GM10248 (cell line): ENCODE results near the gene WDR37.

Experiments
- CTCF ChIA-PET: fragments of 300-600 bp; sonication (Branson Sonifier 250); formaldehyde crosslinking; extraction: SDS; loops from one replicate; lab custom pipeline; 2021; ENCODE audit warnings: antibody characterized with exemption; lab: Yijun Ruan, JAX
- POLR2A ChIA-PET: fragments of 350-650 bp; sonication (Branson Sonifier 250); formaldehyde crosslinking; extraction: SDS; loops from one replicate; lab custom pipeline; 2020; ENCODE audit warnings: antibody characterized with exemption; lab: Yijun Ruan, JAX
- DNase-seq: peaks from one replicate; pipeline ENCODE4 v3.0.0; 2012; ENCODE audit errors: extremely low spot score
- TF ChIP-seq, protein P1 (sequence below): IDR thresholded peaks from 2 replicates; pipeline ENCODE4 v1.5.1; 2012; ENCODE audit warnings: mild to moderate bottlenecking, low read depth; ENCODE audit errors: extremely low read depth, missing control alignments, control extremely low read depth

The WDR37 gene

DNA sequence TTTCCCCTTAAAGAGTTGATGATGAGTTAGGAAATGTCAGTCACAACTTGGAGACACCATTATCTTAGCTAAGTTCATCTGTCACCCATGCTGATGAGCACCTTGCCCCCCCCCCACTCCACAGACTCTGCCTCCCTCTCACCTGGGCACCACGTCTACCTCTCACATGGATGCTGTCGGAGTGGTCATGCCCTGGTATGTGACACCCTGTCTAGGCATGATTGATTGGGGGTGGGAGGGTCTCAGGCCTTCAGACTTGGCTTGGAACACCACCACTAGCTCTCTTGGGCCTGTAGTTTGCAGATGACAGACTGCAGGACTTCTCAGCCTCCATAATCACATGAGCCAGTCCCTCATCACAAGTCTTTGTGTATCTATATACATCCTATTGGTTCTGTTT, 78.0 kb downstream of the WDR37 start:
- TF ChIP-seq, protein P1, sequence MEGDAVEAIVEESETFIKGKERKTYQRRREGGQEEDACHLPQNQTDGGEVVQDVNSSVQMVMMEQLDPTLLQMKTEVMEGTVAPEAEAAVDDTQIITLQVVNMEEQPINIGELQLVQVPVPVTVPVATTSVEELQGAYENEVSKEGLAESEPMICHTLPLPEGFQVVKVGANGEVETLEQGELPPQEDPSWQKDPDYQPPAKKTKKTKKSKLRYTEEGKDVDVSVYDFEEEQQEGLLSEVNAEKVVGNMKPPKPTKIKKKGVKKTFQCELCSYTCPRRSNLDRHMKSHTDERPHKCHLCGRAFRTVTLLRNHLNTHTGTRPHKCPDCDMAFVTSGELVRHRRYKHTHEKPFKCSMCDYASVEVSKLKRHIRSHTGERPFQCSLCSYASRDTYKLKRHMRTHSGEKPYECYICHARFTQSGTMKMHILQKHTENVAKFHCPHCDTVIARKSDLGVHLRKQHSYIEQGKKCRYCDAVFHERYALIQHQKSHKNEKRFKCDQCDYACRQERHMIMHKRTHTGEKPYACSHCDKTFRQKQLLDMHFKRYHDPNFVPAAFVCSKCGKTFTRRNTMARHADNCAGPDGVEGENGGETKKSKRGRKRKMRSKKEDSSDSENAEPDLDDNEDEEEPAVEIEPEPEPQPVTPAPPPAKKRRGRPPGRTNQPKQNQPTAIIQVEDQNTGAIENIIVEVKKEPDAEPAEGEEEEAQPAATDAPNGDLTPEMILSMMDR, result no peak
- no peak for DNase-seq
- CTCF ChIA-PET, result no interaction called here

GRCh38 chr10:1136268-1136667, 80.1 kb downstream of the WDR37 start:
- TF ChIP-seq, protein P1, result no peak

More for the DNA sequence above, 78.0 kb downstream of the WDR37 start:
- POLR2A ChIA-PET, result no interaction called here

DNA sequence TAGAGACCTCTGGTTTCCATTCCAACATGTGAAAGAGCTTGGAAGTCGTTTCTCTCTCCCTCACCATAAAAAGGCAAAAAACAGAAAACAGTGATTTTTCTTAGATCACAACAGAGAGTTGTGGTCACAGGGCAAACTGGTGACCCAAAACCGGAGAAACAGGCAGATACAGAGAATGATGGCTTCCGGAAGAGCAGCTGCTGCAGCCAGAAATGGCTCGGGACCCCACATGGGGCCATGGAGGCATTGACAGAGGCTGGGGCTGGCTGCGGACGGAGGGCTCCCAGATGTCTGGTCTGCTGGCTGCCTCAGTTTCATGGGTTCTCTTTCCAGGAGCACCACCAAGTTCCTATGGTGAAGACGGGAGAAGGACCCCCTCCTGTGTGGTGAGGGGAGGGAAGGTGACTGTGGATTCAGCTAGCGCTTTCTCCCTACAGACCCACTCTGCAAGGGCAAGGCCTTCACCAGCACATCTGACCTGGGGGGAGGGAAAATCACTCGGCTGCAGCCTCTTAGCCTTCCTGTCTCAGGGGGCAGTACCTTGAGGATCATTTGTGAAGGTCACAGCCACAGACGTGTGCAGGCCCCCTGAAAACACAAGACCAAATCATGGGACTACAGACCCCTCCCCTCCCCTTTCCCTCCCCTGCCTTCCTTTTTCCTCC, 81.4 kb downstream of the WDR37 start:
- ChIA-PET CTCF (interaction anchor here (1.7 kb wide), 1 partner anchor 8 kb away, joined by 3 read pairs; no protein-coding TSS in a partner anchor), POLR2A (no interaction called here)
- TF ChIP-seq, protein P1, result no peak
- DNase-seq, result no peak

More at GRCh38 chr10:1136268-1136667, 80.1 kb downstream of the WDR37 start:
- no peak for DNase-seq
- ChIA-PET CTCF (no interaction called here), POLR2A (no interaction called here)

DNA sequence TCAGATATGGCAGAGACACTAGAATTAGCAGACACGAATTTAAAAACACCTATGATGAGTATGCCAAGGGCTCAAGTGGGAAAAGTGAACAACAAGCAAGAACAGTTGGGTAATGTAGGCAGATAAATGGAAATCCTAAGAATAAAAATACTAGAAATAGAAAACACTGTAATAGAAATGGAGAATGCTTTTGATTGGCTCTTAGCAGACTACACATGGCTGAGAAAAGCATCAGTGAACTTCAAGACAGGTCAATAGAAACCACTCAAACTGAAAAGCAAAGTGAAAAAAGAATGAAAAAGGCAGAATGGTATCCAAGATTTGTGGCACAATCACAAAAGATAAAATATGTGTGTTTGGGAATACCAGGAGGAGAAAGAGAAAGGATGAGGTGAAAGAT, 82.3 kb downstream of the WDR37 start:
- TF ChIP-seq, protein P1, result no peak
- ChIA-PET CTCF (interaction anchor here (1.7 kb wide), 1 partner anchor 9 kb away, joined by 3 read pairs; no protein-coding TSS in a partner anchor), POLR2A (no interaction called here)
- DNase-seq, result no peak

DNA sequence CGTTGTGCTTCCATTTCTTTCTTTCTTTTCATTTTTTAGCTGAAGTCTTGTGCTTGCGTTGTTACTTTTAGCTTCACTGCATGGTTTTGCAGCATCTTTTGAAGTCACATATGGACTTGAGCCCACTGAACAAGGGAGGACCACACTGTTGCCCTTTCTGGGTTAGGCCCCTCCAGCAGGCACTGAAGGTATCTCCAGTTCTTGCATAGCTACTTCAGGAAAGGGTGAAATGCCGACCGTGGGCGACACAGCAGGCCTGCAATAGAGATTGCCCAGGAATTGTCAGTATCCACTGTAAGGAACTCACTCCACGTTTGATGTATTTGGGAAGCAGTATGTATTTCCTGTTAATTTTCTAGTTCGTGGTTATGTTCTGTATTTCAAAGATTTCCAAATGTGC, 85.1 kb downstream of the WDR37 start:
- TF ChIP-seq, protein P1, result no peak
- CTCF ChIA-PET, result interaction anchor here (1.3 to 1.4 kb wide), 2 partner anchors 9 to 13 kb away, joined by 3 to 5 read pairs; no protein-coding TSS in a partner anchor
- POLR2A ChIA-PET, result no interaction called here
- no peak for DNase-seq

GRCh38 chr10:1141701-1142100, 85.5 kb downstream of the WDR37 start:
- TF ChIP-seq, protein P1, result no peak
- POLR2A ChIA-PET, result no interaction called here
- CTCF ChIA-PET, result interaction anchor here (1.4 kb wide), 1 partner anchor 10 kb away, joined by 5 read pairs; no protein-coding TSS in a partner anchor
- no peak for DNase-seq
